ENCODE data around the gene DCTN5.
"Not testable (repeated sequence)": the region's sequence is repeated elsewhere in the genome, so short reads cannot be mapped to it uniquely, and the experiment has no call there.

DCTN5 gene

DNA sequence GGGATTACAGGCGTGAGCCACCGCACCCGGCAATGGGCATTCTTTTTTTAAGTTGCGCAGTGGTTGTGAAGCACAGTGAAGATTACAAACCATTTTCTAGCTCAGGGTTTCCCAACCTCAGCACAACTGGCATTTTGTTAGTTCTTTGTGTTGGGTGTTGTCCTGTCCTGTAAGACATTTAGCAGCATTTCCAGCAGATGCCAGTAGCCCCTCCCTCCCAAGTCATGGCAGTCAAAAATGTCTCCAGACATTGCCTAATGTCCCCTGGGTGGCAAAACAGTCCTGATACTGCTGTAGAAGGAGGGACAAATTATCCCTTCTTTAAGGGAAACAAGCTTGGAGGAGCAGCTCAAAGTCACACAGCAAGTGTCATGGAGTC is 53.0 kb downstream of the DCTN5 start:
- DNase-seq (ENCODE audit: low spot score), result no peak

GRCh38 chr16:23694644-23695373 is 53.5 kb downstream of the DCTN5 start:
- no peak for DNase-seq (ENCODE audit: low spot score)

DNA sequence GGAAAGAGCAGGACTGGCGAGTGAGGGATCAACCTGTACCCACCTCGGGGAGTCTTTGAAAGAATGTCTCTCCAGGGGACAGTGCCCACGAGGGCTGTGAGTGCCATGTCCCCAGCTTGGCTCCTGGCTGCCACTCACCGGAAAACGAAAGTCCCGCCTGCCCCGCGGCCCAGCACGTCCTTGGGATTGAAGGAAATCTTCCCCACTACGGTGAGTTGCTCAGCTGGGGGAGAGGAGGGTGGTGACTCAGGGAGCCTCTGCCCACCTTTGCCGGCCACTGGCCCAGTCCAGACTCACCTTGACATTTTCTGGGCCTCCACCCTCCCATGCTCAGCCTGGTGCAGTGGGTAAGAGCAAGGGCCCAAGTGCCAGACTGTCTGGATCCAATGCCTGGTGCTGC is 54.5 kb downstream of the DCTN5 start:
- DNase-seq (ENCODE audit: low spot score), result no peak

DNA sequence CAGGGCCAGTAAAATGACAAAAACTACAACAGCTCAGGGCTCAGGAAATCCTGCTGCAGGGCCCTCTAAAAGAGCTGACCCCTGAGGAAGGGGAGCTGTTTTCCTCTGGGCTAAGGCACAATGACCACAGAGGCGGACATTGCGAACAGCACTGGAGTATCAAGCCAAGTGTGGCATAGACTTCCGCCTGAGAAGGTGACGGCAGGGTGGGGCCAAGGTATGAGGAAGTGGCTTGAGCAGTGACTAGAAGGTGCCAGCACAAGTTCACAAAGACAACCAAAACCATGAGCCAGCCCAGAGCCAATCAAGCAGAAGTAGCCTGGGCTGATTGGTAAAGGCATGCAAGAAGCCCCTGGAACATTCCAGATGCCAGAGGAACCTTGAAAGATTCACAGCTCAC is 57.8 kb downstream of the DCTN5 start:
- no peak for DNase-seq (ENCODE audit: low spot score)

GRCh38 chr16:23700093-23700492 is 58.8 kb downstream of the DCTN5 start:
- no peak for DNase-seq (ENCODE audit: low spot score)

DNA sequence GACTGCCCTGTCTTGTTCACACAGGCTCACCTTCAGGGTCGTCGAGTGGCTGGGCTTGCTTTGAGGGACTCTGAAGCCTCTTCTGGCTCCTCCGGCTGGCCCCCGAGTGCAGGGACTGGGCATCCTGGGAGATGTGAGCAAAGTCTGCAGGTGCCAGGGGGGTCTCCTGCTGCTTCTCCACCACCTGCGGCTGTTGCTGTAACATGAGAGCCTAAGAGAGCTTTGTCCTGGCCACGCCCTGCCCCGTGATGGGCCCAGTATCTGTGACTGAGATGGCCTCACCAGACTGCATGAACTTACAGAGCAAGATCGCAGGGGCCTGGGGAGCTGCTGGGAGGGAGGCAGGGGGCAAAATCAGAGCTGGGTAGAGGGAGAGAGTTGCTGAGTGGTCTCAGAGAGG is 59.2 kb downstream of the DCTN5 start:
- DNase-seq (ENCODE audit: low spot score), result no peak

GRCh38 chr16:23701045-23701444 is 59.8 kb downstream of the DCTN5 start:
- no peak for DNase-seq (ENCODE audit: low spot score)

DNA sequence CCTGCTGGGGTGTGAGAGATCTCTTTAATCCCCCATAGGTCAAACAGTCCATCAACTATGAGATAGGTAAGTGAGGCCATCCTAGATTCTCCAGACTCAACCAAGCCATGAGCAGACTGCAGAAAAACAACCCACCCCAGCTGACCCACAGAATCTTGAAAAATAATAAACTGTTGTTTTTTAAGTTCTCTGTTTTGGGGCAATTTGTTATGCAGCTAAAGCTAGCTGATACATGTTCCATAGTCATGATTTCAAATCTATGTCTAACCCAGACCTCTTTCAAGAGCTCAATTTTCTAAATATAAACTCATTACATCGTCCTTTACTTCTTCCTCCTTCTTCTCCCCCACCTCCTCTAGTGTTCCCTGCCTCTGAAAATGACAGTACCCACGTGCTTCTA is 61.7 kb downstream of the DCTN5 start:
- DNase-seq (ENCODE audit: low spot score), result no peak

GRCh38 chr16:23704772-23705516 is 63.7 kb downstream of the DCTN5 start:
- DNase-seq (ENCODE audit: low spot score), result no peak

DNA sequence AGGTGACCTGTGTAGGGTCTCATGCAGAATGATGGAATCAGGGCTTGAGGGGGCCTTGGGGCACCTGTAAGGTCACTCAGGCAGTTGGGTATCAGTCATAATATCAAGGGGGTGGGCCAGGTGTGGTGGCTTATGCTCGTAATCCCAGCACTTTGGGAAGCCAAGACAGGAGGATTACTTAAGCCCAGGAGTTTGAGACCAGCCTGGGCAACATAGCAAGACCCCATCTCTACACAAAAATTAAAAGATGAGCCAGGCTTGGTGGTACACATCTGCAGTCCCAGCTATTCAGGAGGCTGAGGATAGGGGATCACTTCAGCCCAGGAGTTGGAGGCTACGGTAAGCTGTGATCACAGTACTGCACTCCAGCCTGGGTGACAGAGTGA is 64.2 kb downstream of the DCTN5 start:
- DNase-seq (ENCODE audit: low spot score), result no peak

GRCh38 chr16:23706439-23706838 is 65.2 kb downstream of the DCTN5 start:
- DNase-seq (ENCODE audit: low spot score), result no peak

DNA sequence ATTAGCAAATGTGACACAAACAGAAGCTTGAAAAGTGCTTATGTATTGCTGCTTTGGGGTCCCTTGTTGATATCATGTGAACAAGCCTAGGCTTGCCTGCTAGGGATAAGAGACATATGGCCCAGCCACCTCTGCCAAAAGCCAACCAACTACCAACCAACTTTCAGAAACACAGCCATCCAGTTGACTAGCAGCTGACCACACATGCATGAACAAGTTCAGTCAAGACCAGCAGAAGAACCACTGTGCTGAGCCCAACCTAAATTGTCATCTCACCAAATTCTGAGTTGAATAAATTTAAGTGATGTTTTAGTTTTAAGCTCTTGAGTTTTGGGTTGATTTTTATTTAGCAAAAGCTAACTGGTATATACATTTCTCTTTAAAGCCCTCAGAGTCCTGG is 68.3 kb downstream of the DCTN5 start:
- no peak for DNase-seq (ENCODE audit: low spot score)

DNA sequence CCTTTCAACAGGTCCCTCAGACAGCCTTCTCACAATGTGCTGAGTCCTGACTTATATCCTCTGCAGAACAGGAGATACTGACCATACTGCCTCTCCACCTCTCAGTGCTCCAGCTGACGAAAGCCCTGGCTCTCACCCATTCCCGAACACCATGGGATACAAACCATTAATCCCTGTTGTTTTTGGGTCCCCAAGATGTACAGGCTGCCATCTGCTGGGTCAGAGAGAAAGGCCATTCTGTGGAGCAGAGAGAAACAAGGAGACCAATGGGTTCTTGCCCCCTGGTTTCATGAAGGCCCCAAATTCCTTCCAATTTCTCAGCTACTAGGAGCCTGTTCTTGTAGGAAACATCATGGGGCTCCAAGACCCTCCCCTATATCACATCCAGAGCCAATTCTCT is 68.7 kb downstream of the DCTN5 start:
- no peak for DNase-seq (ENCODE audit: low spot score)

- DNase-seq (ENCODE audit: low spot score), result no peak
Measured at GRCh38 chr16:23710504-23710903, 69.2 kb downstream of the DCTN5 start.

DNA sequence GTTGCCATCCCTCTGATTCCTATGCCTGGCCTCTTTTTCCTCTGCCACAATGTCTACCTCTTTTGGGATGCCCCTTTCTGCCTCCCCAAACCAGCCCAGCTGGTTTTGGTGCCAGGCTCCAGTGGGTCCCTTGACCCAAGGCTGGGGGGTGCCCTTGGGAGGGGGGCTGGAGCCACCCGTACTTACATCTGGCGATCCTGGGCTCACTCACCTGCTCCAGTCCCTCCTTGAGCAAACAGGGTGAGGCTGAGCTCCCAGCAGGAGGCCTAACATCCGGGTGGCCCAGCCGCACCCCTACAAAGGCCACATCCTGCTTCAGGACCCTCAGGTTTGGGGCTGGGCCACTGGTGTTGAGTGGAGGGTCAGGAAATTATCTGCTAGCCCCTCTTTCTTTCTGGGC is 70.5 kb downstream of the DCTN5 start:
- DNase-seq (ENCODE audit: low spot score), result no peak

- no peak for DNase-seq (ENCODE audit: low spot score)
Measured at GRCh38 chr16:23712976-23713375, 71.7 kb downstream of the DCTN5 start, which contains the start of gene ERN2. Gene ERN2 (minus strand): TSS chr16:23713222. CDS start chr16:23713187, 35 bp downstream.

DNA sequence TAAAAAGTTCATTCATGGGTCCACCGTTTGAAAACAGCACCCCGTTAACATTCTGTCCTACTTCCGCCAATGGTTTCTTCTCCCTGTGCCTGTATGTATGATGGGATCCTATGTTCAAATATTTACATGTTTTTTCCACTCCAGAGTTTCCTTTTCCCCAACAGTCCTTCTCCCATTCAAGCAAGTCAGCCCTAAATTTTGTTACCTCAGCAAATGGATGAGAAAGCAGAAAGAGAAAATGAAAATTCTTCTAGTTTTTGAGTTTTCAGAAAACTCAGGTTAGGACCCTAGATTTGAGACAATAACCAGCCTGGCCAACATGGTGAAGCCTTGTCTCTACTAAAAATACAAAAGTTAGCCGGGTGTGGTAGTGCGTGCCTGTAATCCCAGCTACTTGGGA is 75.2 kb downstream of the DCTN5 start:
- DNase-seq (ENCODE audit: low spot score), result no peak

- DNase-seq (ENCODE audit: low spot score), result not testable (repeated sequence)
Measured at GRCh38 chr16:23722613-23723240, 81.5 kb downstream of the DCTN5 start.

GRCh38 chr16:23724096-23724784 is 83.0 kb downstream of the DCTN5 start:
- no peak for DNase-seq (ENCODE audit: low spot score)

DNA sequence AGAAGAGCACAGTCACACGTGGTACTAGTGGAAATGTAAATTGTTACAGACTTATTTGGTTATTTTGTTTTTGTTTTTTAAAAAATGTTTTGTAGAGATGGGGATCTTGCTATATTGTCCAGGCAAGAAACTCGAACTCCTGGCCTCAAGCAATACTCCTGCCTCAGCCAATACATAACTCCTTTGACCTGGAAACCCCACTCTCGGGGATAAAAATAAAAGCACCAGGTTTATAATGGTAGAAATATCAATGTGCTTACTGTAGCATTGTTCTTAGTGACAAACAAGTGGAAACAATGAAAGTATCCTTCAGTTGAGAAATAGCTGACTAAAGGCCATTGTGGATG is 83.5 kb downstream of the DCTN5 start:
- no peak for DNase-seq (ENCODE audit: low spot score)

GRCh38 chr16:23726710-23727109 is 85.4 kb downstream of the DCTN5 start:
- no peak for DNase-seq (ENCODE audit: low spot score)
